GM23338 (cell line): ENCODE results near the gene TBPL2. TPM values are rescaled to one million over a fixed set of nuclear protein-coding genes. Genes with fewer than 3 reads are reported as not detected.

Experiments used
- ATAC-seq: fragments of 200-7000 bp; cut with Tn5 transposase; 3 replicates; pipeline ENCODE4 v1.9.1; 2020
- DNase-seq: peaks from one replicate; pipeline ENCODE4 v3.0.0-alpha.2; 2015; ENCODE audit warnings: low spot score
- H2AFZ ChIP-seq: fragments of 200-600 bp; sonication (generic); 2 replicates; pipeline ENCODE4 v1.8.0; 2016; ENCODE audit warnings: antibody characterized with exemption, mild to moderate bottlenecking, moderate library complexity
- H3F3A ChIP-seq: fragments of 200-600 bp; sonication (generic); replicated peaks from 2 replicates; pipeline ENCODE4 v1.8.0; 2017; ENCODE audit warnings: antibody characterized with exemption, mixed run types, low read depth
- H3K27ac ChIP-seq: fragments of 200-600 bp; sonication (generic); 2 replicates; pipeline ENCODE4 v1.6.1; 2016; ENCODE audit warnings: low read depth
- H3K27me3 ChIP-seq: fragments of 200-600 bp; sonication (generic); 2 replicates; pipeline ENCODE4 v1.8.0; 2016; ENCODE audit warnings: mild to moderate bottlenecking, mixed run types, moderate library complexity; ENCODE audit not compliant: insufficient read depth
- H3K36me3 ChIP-seq: fragments of 200-600 bp; sonication (generic); 2 replicates; pipeline ENCODE4 v1.8.0; 2016; ENCODE audit warnings: mild to moderate bottlenecking; ENCODE audit not compliant: insufficient read depth
- H3K4me1 ChIP-seq: fragments of 200-600 bp; sonication (generic); 2 replicates; pipeline ENCODE4 v1.8.0; 2016; ENCODE audit warnings: mild to moderate bottlenecking, moderate library complexity; ENCODE audit not compliant: insufficient read depth
- H3K4me2 ChIP-seq: fragments of 200-600 bp; sonication (generic); 2 replicates; pipeline ENCODE4 v1.7.1; 2017; ENCODE audit warnings: mixed run types
- H3K4me3 ChIP-seq: fragments of 200-600 bp; sonication (generic); 2 replicates; pipeline ENCODE4 v1.6.1; 2016; ENCODE audit warnings: mixed run types
- H3K79me2 ChIP-seq: fragments of 200-600 bp; sonication (generic); replicated peaks from 2 replicates; pipeline ENCODE4 v1.8.0; 2017; ENCODE audit warnings: mild to moderate bottlenecking; ENCODE audit not compliant: insufficient read depth
- H3K9me2 ChIP-seq: fragments of 200-600 bp; sonication (generic); 2 replicates; pipeline ENCODE4 v1.8.0; 2017; ENCODE audit not compliant: insufficient read depth
- H4K20me1 ChIP-seq: fragments of 200-600 bp; sonication (generic); replicated peaks from 2 replicates; pipeline ENCODE4 v1.8.0; 2017; ENCODE audit warnings: mild to moderate bottlenecking; ENCODE audit not compliant: insufficient read depth
- H3K27ac Mint-ChIP-seq: 2 replicates; pipeline ENCODE4 v1.8.0; 2020; ENCODE audit warnings: inconsistent platforms, mild to moderate bottlenecking, moderate library complexity, mixed read lengths
- H3K27me3 Mint-ChIP-seq: 3 replicates; pipeline ENCODE4 v1.8.0; 2022; ENCODE audit warnings: low read depth, mild to moderate bottlenecking, moderate library complexity, mixed read lengths, inconsistent platforms; ENCODE audit not compliant: insufficient read depth, poor library complexity
- H3K36me3 Mint-ChIP-seq: 3 replicates; pipeline ENCODE4 v1.8.0; 2021; ENCODE audit warnings: low read depth, mild to moderate bottlenecking, inconsistent platforms, moderate library complexity, mixed read lengths
- H3K4me1 Mint-ChIP-seq: 3 replicates; pipeline ENCODE4 v1.8.0; 2020; ENCODE audit warnings: mild to moderate bottlenecking, inconsistent platforms, mixed read lengths
- H3K4me3 Mint-ChIP-seq: 3 replicates; pipeline ENCODE4 v1.8.0; 2021; ENCODE audit warnings: moderate library complexity, mild to moderate bottlenecking, inconsistent platforms, mixed read lengths
- H3K9me3 Mint-ChIP-seq: 3 replicates; pipeline ENCODE4 v1.8.0; 2020; ENCODE audit warnings: moderate library complexity, mild to moderate bottlenecking, inconsistent platforms, mixed read lengths
- CREB1 ChIP-seq: fragments of 250-450 bp; sonication (Bioruptor Pico); IDR thresholded peaks from 2 replicates; pipeline ENCODE4 v1.5.0; 2020; ENCODE audit warnings: low read depth, mild to moderate bottlenecking, moderate library complexity
- EZH2 ChIP-seq: fragments of 200-600 bp; sonication (generic); IDR thresholded peaks from one replicate; pipeline ENCODE4 v1.8.0; 2017; ENCODE audit warnings: antibody characterized with exemption, mild to moderate bottlenecking, low read depth; ENCODE audit not compliant: unreplicated experiment
- EZH2phosphoT487 ChIP-seq: fragments of 200-600 bp; sonication (generic); IDR thresholded peaks from one replicate; pipeline ENCODE4 v1.8.1; 2018; ENCODE audit warnings: antibody characterized with exemption; ENCODE audit not compliant: unreplicated experiment
- JUNB ChIP-seq: IDR thresholded peaks from one replicate; pipeline ENCODE4 v1.6.1; 2016; ENCODE audit warnings: antibody characterized with exemption; ENCODE audit not compliant: unreplicated experiment
- NANOG ChIP-seq: IDR thresholded peaks from 2 replicates; pipeline ENCODE4 v1.6.1; 2016; ENCODE audit warnings: antibody characterized with exemption, borderline replicate concordance
- POLR2AphosphoS5 ChIP-seq: IDR thresholded peaks from 2 replicates; pipeline ENCODE4 v1.6.1; 2016; ENCODE audit warnings: antibody characterized with exemption, low read depth
- STAT1 ChIP-seq: IDR thresholded peaks from one replicate; pipeline ENCODE4 v1.6.1; 2016; ENCODE audit warnings: antibody characterized with exemption; ENCODE audit not compliant: unreplicated experiment
- ZNF114 ChIP-seq: fragments of 250-450 bp; sonication (Bioruptor Pico); IDR thresholded peaks from 2 replicates; pipeline ENCODE4 v1.5.0; 2020; ENCODE audit warnings: mild to moderate bottlenecking, moderate library complexity
- ZNF331 ChIP-seq: fragments of 250-450 bp; sonication (Bioruptor Pico); IDR thresholded peaks from 2 replicates; pipeline ENCODE4 v1.5.0; 2020; ENCODE audit warnings: low read depth, mild to moderate bottlenecking, moderate library complexity
- polyA plus RNA-seq: library from polyadenylated mRNA; unstranded; fragments of >200 nt; fragmentation: Nextera tagmentation; extraction: Ambion mirVana; gene quantifications from 2 replicates; pipeline ENCODE4 v1.2.1, GENCODE V29; 2016
- total RNA-seq: library from RNA; depleted of rRNA; stranded (reverse); fragments of >200 nt; shearing (Covaris generic); gene quantifications from 2 replicates; pipeline ENCODE4 v1.2.3, GENCODE V29; 2014
- TF ChIP-seq, protein P1 (sequence below): IDR thresholded peaks from 2 replicates; pipeline ENCODE4 v1.6.1; 2016; ENCODE audit warnings: antibody characterized with exemption
- TF ChIP-seq, protein P2 (sequence below): fragments of 250-450 bp; sonication (Bioruptor Pico); IDR thresholded peaks from 2 replicates; pipeline ENCODE4 v1.5.0; 2020; ENCODE audit warnings: mild to moderate bottlenecking, moderate library complexity
- TF ChIP-seq, protein P3 (sequence below): IDR thresholded peaks from one replicate; pipeline ENCODE4 v1.6.1; 2018; ENCODE audit warnings: antibody characterized with exemption; ENCODE audit not compliant: unreplicated experiment
- TF ChIP-seq, protein P4 (sequence below), 2 experiments: fragments of 200-600 bp in 1 of 2; sonication (generic) in 1 of 2; conservative IDR thresholded peaks; 2 replicates each; pipeline versions ENCODE4 v1.5.1 to v1.6.1; 2016 to 2017; ENCODE audit warnings: antibody characterized with exemption in 2 of 2, low read depth in 2 of 2, mild to moderate bottlenecking in 2 of 2, moderate library complexity in 1 of 2

The TBPL2 gene
- total and polyA plus RNA-seq, 2 experiments from 2014 or later = 0.24 TPM; not detected in 1

DNA sequence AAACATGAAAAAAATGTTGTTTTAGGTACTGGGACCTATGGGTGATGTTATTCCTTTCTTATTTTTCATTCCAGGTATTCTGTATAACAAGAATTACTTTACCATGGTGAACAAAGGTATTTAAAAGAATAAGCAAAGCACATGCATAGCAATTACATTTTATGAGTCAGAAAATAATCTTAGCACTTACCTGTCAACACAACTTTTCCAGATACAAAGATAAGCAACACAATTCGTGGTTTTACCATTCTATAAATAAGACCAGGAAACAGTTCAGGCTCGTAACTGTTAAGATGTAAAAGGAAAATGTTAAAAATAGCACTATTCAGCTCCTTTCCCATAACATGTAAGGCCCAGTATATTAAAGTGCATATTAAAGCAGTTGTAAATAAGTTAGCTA lies 16.4 kb downstream of the TBPL2 start:
- H3K4me2 ChIP-seq = no peak overlapping the region
- no peak for TF ChIP-seq EZH2
- no peak for TF ChIP-seq ZNF331
- TF ChIP-seq, protein P1, sequence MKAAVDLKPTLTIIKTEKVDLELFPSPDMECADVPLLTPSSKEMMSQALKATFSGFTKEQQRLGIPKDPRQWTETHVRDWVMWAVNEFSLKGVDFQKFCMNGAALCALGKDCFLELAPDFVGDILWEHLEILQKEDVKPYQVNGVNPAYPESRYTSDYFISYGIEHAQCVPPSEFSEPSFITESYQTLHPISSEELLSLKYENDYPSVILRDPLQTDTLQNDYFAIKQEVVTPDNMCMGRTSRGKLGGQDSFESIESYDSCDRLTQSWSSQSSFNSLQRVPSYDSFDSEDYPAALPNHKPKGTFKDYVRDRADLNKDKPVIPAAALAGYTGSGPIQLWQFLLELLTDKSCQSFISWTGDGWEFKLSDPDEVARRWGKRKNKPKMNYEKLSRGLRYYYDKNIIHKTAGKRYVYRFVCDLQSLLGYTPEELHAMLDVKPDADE = no peak
- no peak for TF ChIP-seq STAT1
- TF ChIP-seq, protein P2, sequence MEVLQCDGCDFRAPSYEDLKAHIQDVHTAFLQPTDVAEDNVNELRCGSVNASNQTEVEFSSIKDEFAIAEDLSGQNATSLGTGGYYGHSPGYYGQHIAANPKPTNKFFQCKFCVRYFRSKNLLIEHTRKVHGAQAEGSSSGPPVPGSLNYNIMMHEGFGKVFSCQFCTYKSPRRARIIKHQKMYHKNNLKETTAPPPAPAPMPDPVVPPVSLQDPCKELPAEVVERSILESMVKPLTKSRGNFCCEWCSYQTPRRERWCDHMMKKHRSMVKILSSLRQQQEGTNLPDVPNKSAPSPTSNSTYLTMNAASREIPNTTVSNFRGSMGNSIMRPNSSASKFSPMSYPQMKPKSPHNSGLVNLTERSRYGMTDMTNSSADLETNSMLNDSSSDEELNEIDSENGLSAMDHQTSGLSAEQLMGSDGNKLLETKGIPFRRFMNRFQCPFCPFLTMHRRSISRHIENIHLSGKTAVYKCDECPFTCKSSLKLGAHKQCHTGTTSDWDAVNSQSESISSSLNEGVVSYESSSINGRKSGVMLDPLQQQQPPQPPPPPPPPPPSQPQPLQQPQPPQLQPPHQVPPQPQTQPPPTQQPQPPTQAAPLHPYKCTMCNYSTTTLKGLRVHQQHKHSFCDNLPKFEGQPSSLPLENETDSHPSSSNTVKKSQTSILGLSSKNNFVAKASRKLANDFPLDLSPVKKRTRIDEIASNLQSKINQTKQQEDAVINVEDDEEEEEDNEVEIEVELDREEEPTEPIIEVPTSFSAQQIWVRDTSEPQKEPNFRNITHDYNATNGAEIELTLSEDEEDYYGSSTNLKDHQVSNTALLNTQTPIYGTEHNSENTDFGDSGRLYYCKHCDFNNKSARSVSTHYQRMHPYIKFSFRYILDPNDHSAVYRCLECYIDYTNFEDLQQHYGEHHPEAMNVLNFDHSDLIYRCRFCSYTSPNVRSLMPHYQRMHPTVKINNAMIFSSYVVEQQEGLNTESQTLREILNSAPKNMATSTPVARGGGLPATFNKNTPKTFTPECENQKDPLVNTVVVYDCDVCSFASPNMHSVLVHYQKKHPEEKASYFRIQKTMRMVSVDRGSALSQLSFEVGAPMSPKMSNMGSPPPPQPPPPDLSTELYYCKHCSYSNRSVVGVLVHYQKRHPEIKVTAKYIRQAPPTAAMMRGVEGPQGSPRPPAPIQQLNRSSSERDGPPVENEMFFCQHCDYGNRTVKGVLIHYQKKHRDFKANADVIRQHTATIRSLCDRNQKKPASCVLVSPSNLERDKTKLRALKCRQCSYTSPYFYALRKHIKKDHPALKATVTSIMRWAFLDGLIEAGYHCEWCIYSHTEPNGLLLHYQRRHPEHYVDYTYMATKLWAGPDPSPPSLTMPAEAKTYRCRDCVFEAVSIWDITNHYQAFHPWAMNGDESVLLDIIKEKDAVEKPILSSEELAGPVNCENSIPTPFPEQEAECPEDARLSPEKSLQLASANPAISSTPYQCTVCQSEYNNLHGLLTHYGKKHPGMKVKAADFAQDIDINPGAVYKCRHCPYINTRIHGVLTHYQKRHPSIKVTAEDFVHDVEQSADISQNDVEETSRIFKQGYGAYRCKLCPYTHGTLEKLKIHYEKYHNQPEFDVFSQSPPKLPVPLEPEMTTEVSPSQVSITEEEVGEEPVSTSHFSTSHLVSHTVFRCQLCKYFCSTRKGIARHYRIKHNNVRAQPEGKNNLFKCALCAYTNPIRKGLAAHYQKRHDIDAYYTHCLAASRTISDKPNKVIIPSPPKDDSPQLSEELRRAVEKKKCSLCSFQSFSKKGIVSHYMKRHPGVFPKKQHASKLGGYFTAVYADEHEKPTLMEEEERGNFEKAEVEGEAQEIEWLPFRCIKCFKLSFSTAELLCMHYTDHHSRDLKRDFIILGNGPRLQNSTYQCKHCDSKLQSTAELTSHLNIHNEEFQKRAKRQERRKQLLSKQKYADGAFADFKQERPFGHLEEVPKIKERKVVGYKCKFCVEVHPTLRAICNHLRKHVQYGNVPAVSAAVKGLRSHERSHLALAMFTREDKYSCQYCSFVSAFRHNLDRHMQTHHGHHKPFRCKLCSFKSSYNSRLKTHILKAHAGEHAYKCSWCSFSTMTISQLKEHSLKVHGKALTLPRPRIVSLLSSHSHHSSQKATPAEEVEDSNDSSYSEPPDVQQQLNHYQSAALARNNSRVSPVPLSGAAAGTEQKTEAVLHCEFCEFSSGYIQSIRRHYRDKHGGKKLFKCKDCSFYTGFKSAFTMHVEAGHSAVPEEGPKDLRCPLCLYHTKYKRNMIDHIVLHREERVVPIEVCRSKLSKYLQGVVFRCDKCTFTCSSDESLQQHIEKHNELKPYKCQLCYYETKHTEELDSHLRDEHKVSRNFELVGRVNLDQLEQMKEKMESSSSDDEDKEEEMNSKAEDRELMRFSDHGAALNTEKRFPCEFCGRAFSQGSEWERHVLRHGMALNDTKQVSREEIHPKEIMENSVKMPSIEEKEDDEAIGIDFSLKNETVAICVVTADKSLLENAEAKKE (CRISPR knock-in tag) = no peak
- no peak for TF ChIP-seq CREB1 (CRISPR knock-in tag)
- TF ChIP-seq, protein P3, sequence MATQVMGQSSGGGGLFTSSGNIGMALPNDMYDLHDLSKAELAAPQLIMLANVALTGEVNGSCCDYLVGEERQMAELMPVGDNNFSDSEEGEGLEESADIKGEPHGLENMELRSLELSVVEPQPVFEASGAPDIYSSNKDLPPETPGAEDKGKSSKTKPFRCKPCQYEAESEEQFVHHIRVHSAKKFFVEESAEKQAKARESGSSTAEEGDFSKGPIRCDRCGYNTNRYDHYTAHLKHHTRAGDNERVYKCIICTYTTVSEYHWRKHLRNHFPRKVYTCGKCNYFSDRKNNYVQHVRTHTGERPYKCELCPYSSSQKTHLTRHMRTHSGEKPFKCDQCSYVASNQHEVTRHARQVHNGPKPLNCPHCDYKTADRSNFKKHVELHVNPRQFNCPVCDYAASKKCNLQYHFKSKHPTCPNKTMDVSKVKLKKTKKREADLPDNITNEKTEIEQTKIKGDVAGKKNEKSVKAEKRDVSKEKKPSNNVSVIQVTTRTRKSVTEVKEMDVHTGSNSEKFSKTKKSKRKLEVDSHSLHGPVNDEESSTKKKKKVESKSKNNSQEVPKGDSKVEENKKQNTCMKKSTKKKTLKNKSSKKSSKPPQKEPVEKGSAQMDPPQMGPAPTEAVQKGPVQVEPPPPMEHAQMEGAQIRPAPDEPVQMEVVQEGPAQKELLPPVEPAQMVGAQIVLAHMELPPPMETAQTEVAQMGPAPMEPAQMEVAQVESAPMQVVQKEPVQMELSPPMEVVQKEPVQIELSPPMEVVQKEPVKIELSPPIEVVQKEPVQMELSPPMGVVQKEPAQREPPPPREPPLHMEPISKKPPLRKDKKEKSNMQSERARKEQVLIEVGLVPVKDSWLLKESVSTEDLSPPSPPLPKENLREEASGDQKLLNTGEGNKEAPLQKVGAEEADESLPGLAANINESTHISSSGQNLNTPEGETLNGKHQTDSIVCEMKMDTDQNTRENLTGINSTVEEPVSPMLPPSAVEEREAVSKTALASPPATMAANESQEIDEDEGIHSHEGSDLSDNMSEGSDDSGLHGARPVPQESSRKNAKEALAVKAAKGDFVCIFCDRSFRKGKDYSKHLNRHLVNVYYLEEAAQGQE = no peak
- TF ChIP-seq ZNF114 (CRISPR knock-in tag) = no peak
- no peak for TF ChIP-seq NANOG
- TF ChIP-seq EZH2phosphoT487 = no peak
- TF ChIP-seq, protein P4, sequence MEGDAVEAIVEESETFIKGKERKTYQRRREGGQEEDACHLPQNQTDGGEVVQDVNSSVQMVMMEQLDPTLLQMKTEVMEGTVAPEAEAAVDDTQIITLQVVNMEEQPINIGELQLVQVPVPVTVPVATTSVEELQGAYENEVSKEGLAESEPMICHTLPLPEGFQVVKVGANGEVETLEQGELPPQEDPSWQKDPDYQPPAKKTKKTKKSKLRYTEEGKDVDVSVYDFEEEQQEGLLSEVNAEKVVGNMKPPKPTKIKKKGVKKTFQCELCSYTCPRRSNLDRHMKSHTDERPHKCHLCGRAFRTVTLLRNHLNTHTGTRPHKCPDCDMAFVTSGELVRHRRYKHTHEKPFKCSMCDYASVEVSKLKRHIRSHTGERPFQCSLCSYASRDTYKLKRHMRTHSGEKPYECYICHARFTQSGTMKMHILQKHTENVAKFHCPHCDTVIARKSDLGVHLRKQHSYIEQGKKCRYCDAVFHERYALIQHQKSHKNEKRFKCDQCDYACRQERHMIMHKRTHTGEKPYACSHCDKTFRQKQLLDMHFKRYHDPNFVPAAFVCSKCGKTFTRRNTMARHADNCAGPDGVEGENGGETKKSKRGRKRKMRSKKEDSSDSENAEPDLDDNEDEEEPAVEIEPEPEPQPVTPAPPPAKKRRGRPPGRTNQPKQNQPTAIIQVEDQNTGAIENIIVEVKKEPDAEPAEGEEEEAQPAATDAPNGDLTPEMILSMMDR (conservative IDR thresholded peaks at IDR 0.05; ENCODE audit: low read depth in 2 of 2) = no peak
- TF ChIP-seq JUNB = no peak
- TF ChIP-seq POLR2AphosphoS5 = no peak
- ATAC-seq = no peak
- Mint-ChIP-seq H3K27me3 (no peaks in the 10 kb centered on the region), H3K9me3 (no peaks in the 10 kb centered on the region), H3K4me1 (peaks cover 4% of the 10 kb centered on the region; the same call in 2 of the 3 replicates), H3K4me3 (no peak overlapping the region), H3K27ac (no peak overlapping the region), H3K36me3 (no peaks in the 10 kb centered on the region)
- no peak overlapping the region for H2AFZ ChIP-seq
- no peak overlapping the region for H3K27ac ChIP-seq
- H3K4me1 ChIP-seq = no peaks in the 10 kb centered on the region
- no peak overlapping the region for H3K4me3 ChIP-seq
- H3K79me2 ChIP-seq = no peaks in the 10 kb centered on the region
- no peaks in the 10 kb centered on the region for H3K9me2 ChIP-seq
- H3K27me3 ChIP-seq = no peaks in the 10 kb centered on the region
- no peaks in the 10 kb centered on the region for H3F3A ChIP-seq
- H4K20me1 ChIP-seq = no peaks in the 10 kb centered on the region
- no peaks in the 10 kb centered on the region for H3K36me3 ChIP-seq
- no peak for DNase-seq
